HG03469 (cell line): Measurements from ENCODE around the gene AQP12B.
"Not testable (repeated sequence)": the region's sequence is repeated elsewhere in the genome, so short reads cannot be mapped to it uniquely, and the experiment has no call there.

ENCODE experiments used
- ATAC-seq: cut with Tn5 transposase; IDR thresholded peaks from one replicate; pipeline ENCODE4 v1.9.1; 2021; ENCODE audit warnings: mild to moderate bottlenecking, moderate library complexity, moderate number of reproducible peaks; ENCODE audit not compliant: unreplicated experiment

AQP12B gene

GRCh38 chr2:240682431-240683224 lies at the start of gene AQP12B:
AQP12B (minus strand) TSS chr2:240682885; CDS start chr2:240682837, 48 bp downstream.
- ATAC-seq = not testable (repeated sequence)

GRCh38 chr2:240732184-240732583 lies 49.5 kb upstream of the AQP12B start:
- ATAC-seq = no peak

GRCh38 chr2:240731178-240731545 lies 48.5 kb upstream of the AQP12B start:
- no peak for ATAC-seq

- no peak for ATAC-seq
These were observed 48.0 kb upstream of the AQP12B start for GRCh38 chr2:240730501-240731177.

GRCh38 chr2:240728827-240729226 lies 46.1 kb upstream of the AQP12B start:
- no peak for ATAC-seq

- ATAC-seq = no peak
These were observed 45.7 kb upstream of the AQP12B start for GRCh38 chr2:240728361-240728760.

- ATAC-seq = no peak
These were observed 45.2 kb upstream of the AQP12B start for GRCh38 chr2:240727913-240728312.

GRCh38 chr2:240727439-240727838 lies 44.8 kb upstream of the AQP12B start:
- no peak for ATAC-seq

- no peak for ATAC-seq
These were observed 44.2 kb upstream of the AQP12B start for GRCh38 chr2:240726876-240727275.

GRCh38 chr2:240725671-240726070 lies 43.0 kb upstream of the AQP12B start:
- ATAC-seq = no peak

- ATAC-seq = no peak
These were observed 42.6 kb upstream of the AQP12B start for GRCh38 chr2:240725266-240725665.

GRCh38 chr2:240724431-240724830 lies 41.7 kb upstream of the AQP12B start:
- no peak for ATAC-seq

GRCh38 chr2:240723851-240724250 lies 41.2 kb upstream of the AQP12B start:
- ATAC-seq = no peak

GRCh38 chr2:240722796-240723735 lies 40.4 kb upstream of the AQP12B start:
- no peak for ATAC-seq

GRCh38 chr2:240722376-240722775 lies 39.7 kb upstream of the AQP12B start:
- no peak for ATAC-seq

- no peak for ATAC-seq
These were observed 39.0 kb upstream of the AQP12B start for GRCh38 chr2:240721596-240722180.

- ATAC-seq = no peak
These were observed 38.3 kb upstream of the AQP12B start for GRCh38 chr2:240720686-240721595.

GRCh38 chr2:240719676-240720545 lies 37.2 kb upstream of the AQP12B start:
- ATAC-seq = no peak
